ENCODE measurements around the gene AUTS2. TPM values are rescaled to one million over a fixed set of nuclear protein-coding genes. Genes with fewer than 3 reads are reported as not detected.

The AUTS2 gene
- total and polyA plus RNA-seq, 4 donors, result 4.9 to 24.4 (median 7.0) TPM

- Histone ChIP-seq H3K9ac (ENCODE audit: low read depth in 1 of 2, low read length in 2 of 2) (no peak overlapping the region), H3K4me3 (ENCODE audit: low read depth in 1 of 3, low read length in 3 of 3) (no peak overlapping the region), H3K36me3 (ENCODE audit: control insufficient read depth in 4 of 4, insufficient read depth in 3 of 4, low read depth in 1 of 4, low read length in 3 of 4) (no peaks in the 10 kb centered on the region), H3K4me1 (ENCODE audit: control insufficient read depth in 4 of 4, insufficient read depth in 4 of 4, low read length in 3 of 4) (peaks cover 0 to 8% (median 2%) of the 10 kb centered on the region in 4 donors), H3K27ac (ENCODE audit: low read depth in 1 of 2, low read length in 2 of 2) (no peak overlapping the region), H3K27me3 (ENCODE audit: control insufficient read depth in 4 of 4, insufficient read depth in 4 of 4, low read length in 3 of 4) (no peaks in the 10 kb centered on the region), H3K9me3 (ENCODE audit: control insufficient read depth in 4 of 4, low read length in 3 of 4) (no peaks in the 10 kb centered on the region)
- 83% methylated on average over 1 of the region's 1 CpG for WGBS
- no peak for TF ChIP-seq FOXA1 (IDR thresholded peaks at IDR 0.05)
- no peak for TF ChIP-seq HNF4A (conservative IDR thresholded peaks at IDR 0.05)
- TF ChIP-seq ATF3 (IDR thresholded peaks at IDR 0.05), result no peak
- no peak for TF ChIP-seq RXRA (IDR thresholded peaks at IDR 0.05)
- TF ChIP-seq HNF4G (IDR thresholded peaks at IDR 0.05), result no peak
- TF ChIP-seq GABPA (IDR thresholded peaks at IDR 0.05 in 1 of 2, conservative IDR thresholded peaks at IDR 0.05 in 1 of 2), result no peak
- TF ChIP-seq FOXA2 (IDR thresholded peaks at IDR 0.05), result no peak
- no peak for TF ChIP-seq REST (IDR thresholded peaks at IDR 0.05)
- no peak for TF ChIP-seq YY1 (IDR thresholded peaks at IDR 0.05)
- TF ChIP-seq MAX (IDR thresholded peaks at IDR 0.05), result no peak
- no peak for TF ChIP-seq JUND (IDR thresholded peaks at IDR 0.05)
- TF ChIP-seq SP1 (IDR thresholded peaks at IDR 0.05), result no peak
- DNase-seq (ENCODE audit: low spot score), result no peak
These were observed 956.4 kb downstream of the AUTS2 start for GRCh38 chr7:70554646-70555045.

- Histone ChIP-seq H3K4me1 (ENCODE audit: control insufficient read depth in 4 of 4, insufficient read depth in 4 of 4, low read length in 3 of 4) (peaks cover 0 to 8% (median 2%) of the 10 kb centered on the region in 4 donors), H3K27ac (ENCODE audit: low read depth in 1 of 2, low read length in 2 of 2) (no peak overlapping the region), H3K36me3 (ENCODE audit: control insufficient read depth in 4 of 4, insufficient read depth in 3 of 4, low read depth in 1 of 4, low read length in 3 of 4) (no peaks in the 10 kb centered on the region), H3K4me3 (ENCODE audit: low read depth in 1 of 3, low read length in 3 of 3) (no peak overlapping the region), H3K9me3 (ENCODE audit: control insufficient read depth in 4 of 4, low read length in 3 of 4) (no peaks in the 10 kb centered on the region), H3K9ac (ENCODE audit: low read depth in 1 of 2, low read length in 2 of 2) (no peak overlapping the region), H3K27me3 (ENCODE audit: control insufficient read depth in 4 of 4, insufficient read depth in 4 of 4, low read length in 3 of 4) (no peaks in the 10 kb centered on the region)
- TF ChIP-seq JUND (IDR thresholded peaks at IDR 0.05) (no peak), HNF4G (IDR thresholded peaks at IDR 0.05) (no peak), GABPA (IDR thresholded peaks at IDR 0.05 in 1 of 2, conservative IDR thresholded peaks at IDR 0.05 in 1 of 2) (no peak), YY1 (IDR thresholded peaks at IDR 0.05) (no peak), HNF4A (conservative IDR thresholded peaks at IDR 0.05) (peak in 1 of 2 donors; percentile 8)
- WGBS, result 92% methylated on average over 2 of the region's 2 CpGs
- no peak for DNase-seq (ENCODE audit: low spot score)
These were observed 958.5 kb downstream of the AUTS2 start for GRCh38 chr7:70556761-70557160.

- H3K27ac ChIP-seq (ENCODE audit: low read depth in 1 of 2, low read length in 2 of 2), result no peak overlapping the region
- no peak overlapping the region for H3K4me3 ChIP-seq (ENCODE audit: low read depth in 1 of 3, low read length in 3 of 3)
- no peaks in the 10 kb centered on the region for H3K9me3 ChIP-seq (ENCODE audit: control insufficient read depth in 4 of 4, low read length in 3 of 4)
- no peaks in the 10 kb centered on the region for H3K36me3 ChIP-seq (ENCODE audit: control insufficient read depth in 4 of 4, insufficient read depth in 3 of 4, low read depth in 1 of 4, low read length in 3 of 4)
- no peak overlapping the region for H3K9ac ChIP-seq (ENCODE audit: low read depth in 1 of 2, low read length in 2 of 2)
- 69% methylated on average over 4 of the region's 4 CpGs for WGBS
- no peak for DNase-seq (ENCODE audit: low spot score)
- peaks cover 0 to 8% (median 2%) of the 10 kb centered on the region in 4 donors for H3K4me1 ChIP-seq (ENCODE audit: control insufficient read depth in 4 of 4, insufficient read depth in 4 of 4, low read length in 3 of 4)
- H3K27me3 ChIP-seq (ENCODE audit: control insufficient read depth in 4 of 4, insufficient read depth in 4 of 4, low read length in 3 of 4), result no peaks in the 10 kb centered on the region
- TF ChIP-seq RAD21 (IDR thresholded peaks at IDR 0.05) (no peak), YY1 (IDR thresholded peaks at IDR 0.05) (no peak), EGR1 (IDR thresholded peaks at IDR 0.05; ENCODE audit: low read depth in 2 of 2) (no peak), FOXA2 (IDR thresholded peaks at IDR 0.05) (no peak), REST (IDR thresholded peaks at IDR 0.05) (no peak), SP1 (IDR thresholded peaks at IDR 0.05) (no peak), FOXA1 (IDR thresholded peaks at IDR 0.05) (no peak), MAX (IDR thresholded peaks at IDR 0.05) (no peak), CTCF (IDR thresholded peaks at IDR 0.05; ENCODE audit: low read depth, low read length, missing input control) (no peak), NR2F2 (IDR thresholded peaks at IDR 0.05) (no peak), GABPA (IDR thresholded peaks at IDR 0.05 in 1 of 2, conservative IDR thresholded peaks at IDR 0.05 in 1 of 2) (no peak)
These were observed 959.1 kb downstream of the AUTS2 start for GRCh38 chr7:70557338-70557737.
